Glutamatergic neuron (in vitro differentiated cells): Measurements from ENCODE around the gene ARHGAP40. TPM values are rescaled to one million over a fixed set of nuclear protein-coding genes. Genes with fewer than 3 reads are reported as not detected.

ENCODE experiments used
- DNase-seq: peaks from one replicate; pipeline ENCODE4 v3.0.0; 2022
- H3K27ac Mint-ChIP-seq: one replicate; pipeline ENCODE4 v1.8.0; 2020; ENCODE audit warnings: mild to moderate bottlenecking, mixed read lengths, inconsistent platforms; ENCODE audit not compliant: unreplicated experiment
- H3K27me3 Mint-ChIP-seq: one replicate; pipeline ENCODE4 v1.8.0; 2020; ENCODE audit warnings: mild to moderate bottlenecking, moderate library complexity, mixed read lengths, inconsistent platforms; ENCODE audit not compliant: unreplicated experiment
- H3K36me3 Mint-ChIP-seq: one replicate; pipeline ENCODE4 v1.8.0; 2020; ENCODE audit warnings: mild to moderate bottlenecking, mixed read lengths, inconsistent platforms; ENCODE audit not compliant: unreplicated experiment
- H3K4me1 Mint-ChIP-seq: one replicate; pipeline ENCODE4 v1.8.0; 2020; ENCODE audit warnings: mild to moderate bottlenecking, low read depth, mixed read lengths, inconsistent platforms; ENCODE audit not compliant: unreplicated experiment
- H3K4me3 Mint-ChIP-seq: one replicate; pipeline ENCODE4 v1.8.0; 2020; ENCODE audit warnings: mild to moderate bottlenecking, mixed read lengths, inconsistent platforms; ENCODE audit not compliant: unreplicated experiment
- H3K9me3 Mint-ChIP-seq: one replicate; pipeline ENCODE4 v1.8.0; 2020; ENCODE audit warnings: mild to moderate bottlenecking, moderate library complexity, mixed read lengths, inconsistent platforms; ENCODE audit not compliant: unreplicated experiment
- total RNA-seq: library from RNA; stranded (reverse); fragmentation: NEBNext Ultra II Directional; extraction: Animal tissue kit (Norgen Biotek cat#: 25700); gene quantifications from one replicate; pipeline ENCODE4 v1.2.1, GENCODE V29; 2021; ENCODE audit not compliant: unreplicated experiment
- TF ChIP-seq, protein P1 (sequence below): fragments of 200-600 bp; sonication (generic); IDR thresholded peaks from one replicate; pipeline ENCODE4 v1.5.0; 2021; ENCODE audit not compliant: partially characterized antibody, unreplicated experiment

Gene ARHGAP40
- total RNA-seq, 1 donor from 2014 or later, result not detected

- Mint-ChIP-seq H3K9me3 (no peaks in the 10 kb centered on the region), H3K27me3 (peaks cover 21% of the 10 kb centered on the region), H3K4me3 (no peak overlapping the region), H3K27ac (no peak overlapping the region), H3K36me3 (peaks cover 8% of the 10 kb centered on the region), H3K4me1 (peaks cover 6% of the 10 kb centered on the region)
- TF ChIP-seq, protein P1, sequence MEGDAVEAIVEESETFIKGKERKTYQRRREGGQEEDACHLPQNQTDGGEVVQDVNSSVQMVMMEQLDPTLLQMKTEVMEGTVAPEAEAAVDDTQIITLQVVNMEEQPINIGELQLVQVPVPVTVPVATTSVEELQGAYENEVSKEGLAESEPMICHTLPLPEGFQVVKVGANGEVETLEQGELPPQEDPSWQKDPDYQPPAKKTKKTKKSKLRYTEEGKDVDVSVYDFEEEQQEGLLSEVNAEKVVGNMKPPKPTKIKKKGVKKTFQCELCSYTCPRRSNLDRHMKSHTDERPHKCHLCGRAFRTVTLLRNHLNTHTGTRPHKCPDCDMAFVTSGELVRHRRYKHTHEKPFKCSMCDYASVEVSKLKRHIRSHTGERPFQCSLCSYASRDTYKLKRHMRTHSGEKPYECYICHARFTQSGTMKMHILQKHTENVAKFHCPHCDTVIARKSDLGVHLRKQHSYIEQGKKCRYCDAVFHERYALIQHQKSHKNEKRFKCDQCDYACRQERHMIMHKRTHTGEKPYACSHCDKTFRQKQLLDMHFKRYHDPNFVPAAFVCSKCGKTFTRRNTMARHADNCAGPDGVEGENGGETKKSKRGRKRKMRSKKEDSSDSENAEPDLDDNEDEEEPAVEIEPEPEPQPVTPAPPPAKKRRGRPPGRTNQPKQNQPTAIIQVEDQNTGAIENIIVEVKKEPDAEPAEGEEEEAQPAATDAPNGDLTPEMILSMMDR, result no peak
- DNase-seq, result no peak
Measured at GRCh38 chr20:38650010-38650409, 48.4 kb downstream of the ARHGAP40 start.

DNA sequence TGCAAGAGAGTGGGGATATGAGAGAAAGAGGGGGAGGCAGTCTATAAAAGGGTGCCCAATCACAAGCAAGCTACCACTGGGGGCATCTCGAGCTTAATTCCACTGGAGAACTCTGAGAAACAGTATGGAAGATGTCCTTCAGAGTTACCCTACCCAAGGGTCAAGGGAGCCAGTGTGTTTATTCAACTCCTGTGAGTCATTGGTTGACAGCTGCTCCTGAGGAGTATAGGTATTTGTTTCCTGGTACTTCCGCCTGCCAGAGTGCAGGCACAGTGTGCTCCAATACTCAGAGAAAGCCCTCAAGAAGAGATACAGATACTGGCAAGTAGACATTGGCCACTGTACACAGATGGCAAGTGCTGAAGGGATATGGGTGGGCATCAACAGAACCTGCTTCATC, 49.5 kb downstream of the ARHGAP40 start:
- peaks cover 18% of the 10 kb centered on the region for H3K27me3 Mint-ChIP-seq
- H3K9me3 Mint-ChIP-seq, result no peaks in the 10 kb centered on the region
- H3K4me1 Mint-ChIP-seq, result peaks cover 6% of the 10 kb centered on the region
- no peak overlapping the region for H3K27ac Mint-ChIP-seq
- TF ChIP-seq, protein P1, result no peak
- no peak for DNase-seq
- H3K36me3 Mint-ChIP-seq, result peaks cover 15% of the 10 kb centered on the region
- no peak overlapping the region for H3K4me3 Mint-ChIP-seq

GRCh38 chr20:38651562-38651961, 50.0 kb downstream of the ARHGAP40 start:
- Mint-ChIP-seq H3K9me3 (no peaks in the 10 kb centered on the region), H3K27me3 (peaks cover 19% of the 10 kb centered on the region), H3K27ac (no peak overlapping the region), H3K4me3 (no peak overlapping the region), H3K36me3 (peaks cover 17% of the 10 kb centered on the region), H3K4me1 (peaks cover 6% of the 10 kb centered on the region)
- TF ChIP-seq, protein P1, result no peak
- DNase-seq, result no peak

GRCh38 chr20:38652995-38653394, 51.4 kb downstream of the ARHGAP40 start:
- Mint-ChIP-seq H3K27ac (no peak overlapping the region), H3K4me3 (peak overlapping the region; percentile 2)

GRCh38 chr20:38657390-38657789, 55.8 kb downstream of the ARHGAP40 start:
- H3K36me3 Mint-ChIP-seq, result peaks cover 17% of the 10 kb centered on the region
- peaks cover 15% of the 10 kb centered on the region for H3K27me3 Mint-ChIP-seq
- no peaks in the 10 kb centered on the region for H3K9me3 Mint-ChIP-seq
- H3K4me1 Mint-ChIP-seq, result no peaks in the 10 kb centered on the region
- H3K27ac Mint-ChIP-seq, result no peak overlapping the region
- DNase-seq, result no peak
- H3K4me3 Mint-ChIP-seq, result no peak overlapping the region
- TF ChIP-seq, protein P1, result no peak

More at GRCh38 chr20:38652995-38653394, 51.4 kb downstream of the ARHGAP40 start:
- Mint-ChIP-seq H3K4me1 (peaks cover 6% of the 10 kb centered on the region), H3K27me3 (peaks cover 11% of the 10 kb centered on the region), H3K36me3 (peaks cover 17% of the 10 kb centered on the region), H3K9me3 (no peaks in the 10 kb centered on the region)
- no peak for DNase-seq
- TF ChIP-seq, protein P1, result no peak
